ENCODE results near the gene LY6G5C. TPM values are rescaled to one million over a fixed set of nuclear protein-coding genes. Genes with fewer than 3 reads are reported as not detected.

Gene LY6G5C
- total and polyA plus RNA-seq, 9 of the 15 experiments (the other 6 are each of a cell fraction or from before 2014, with no cell fraction given): 0.10 to 0.67 (median 0.46) TPM; not detected in 4

GRCh38 chr6:31686483-31686882 lies 5.6 kb upstream of the LY6G5C start (continued):
- no peak for TF ChIP-seq ZNF318 (IDR thresholded peaks at IDR 0.05; ENCODE audit: borderline replicate concordance in 1 of 2, low read depth in 1 of 2)
- no peak for TF ChIP-seq SAFB2 (IDR thresholded peaks at IDR 0.05; ENCODE audit: borderline replicate concordance, low read depth, low read length, severe bottlenecking)
- no peak for TF ChIP-seq MECOM (CRISPR knock-in tag; IDR thresholded peaks at IDR 0.05)
- TF ChIP-seq ZNF561 (CRISPR knock-in tag; conservative IDR thresholded peaks at IDR 0.05): no peak
- TF ChIP-seq NFXL1 (CRISPR knock-in tag; IDR thresholded peaks at IDR 0.05): 0 out of 2 replicates have a peak, but pooled peaks have one; percentile 43
- peak; percentile 47; the same call in 1 of the 2 replicates for TF ChIP-seq FOXK1 (CRISPR knock-in tag; IDR thresholded peaks at IDR 0.05; ENCODE audit: borderline replicate concordance)
- no peak for TF ChIP-seq ZBTB1 (CRISPR knock-in tag; IDR thresholded peaks at IDR 0.05; ENCODE audit: borderline replicate concordance, low read depth)
- no peak for TF ChIP-seq ELF2 (CRISPR knock-in tag; IDR thresholded peaks at IDR 0.05)
- no peak for TF ChIP-seq HNRNPUL1 (IDR thresholded peaks at IDR 0.05; ENCODE audit: low read length)
- TF ChIP-seq HCFC1 (IDR thresholded peaks at IDR 0.05; ENCODE audit: low read depth, low read length): no peak
- no peak for TF ChIP-seq KLF1 (tag; IDR thresholded peaks at IDR 0.05)
- no peak for TF ChIP-seq RFX5 (IDR thresholded peaks at IDR 0.05; ENCODE audit: low read depth, low read length)
- no peak for TF ChIP-seq ZNF764 (CRISPR knock-in tag; IDR thresholded peaks at IDR 0.05; ENCODE audit: low read depth)
- TF ChIP-seq SMAD4 (CRISPR knock-in tag; conservative IDR thresholded peaks at IDR 0.05): peak; percentile 36; the same call in 1 of the 2 replicates
- no peak for TF ChIP-seq ZNF436 (CRISPR knock-in tag; IDR thresholded peaks at IDR 0.05)
- no peak for TF ChIP-seq ZNF12 (CRISPR knock-in tag; IDR thresholded peaks at IDR 0.05)
- TF ChIP-seq ZFP91 (CRISPR knock-in tag; IDR thresholded peaks at IDR 0.05): no peak
- no peak for TF ChIP-seq BRD4 (IDR thresholded peaks at IDR 0.05)
- no peak; the same call in 1 of the 2 replicates for TF ChIP-seq GATAD2A (IDR thresholded peaks at IDR 0.05)
- no peak for TF ChIP-seq MAFF (IDR thresholded peaks at IDR 0.05; ENCODE audit: low read length)
